ENCODE results near the gene CLTA.

CLTA gene, protein sequence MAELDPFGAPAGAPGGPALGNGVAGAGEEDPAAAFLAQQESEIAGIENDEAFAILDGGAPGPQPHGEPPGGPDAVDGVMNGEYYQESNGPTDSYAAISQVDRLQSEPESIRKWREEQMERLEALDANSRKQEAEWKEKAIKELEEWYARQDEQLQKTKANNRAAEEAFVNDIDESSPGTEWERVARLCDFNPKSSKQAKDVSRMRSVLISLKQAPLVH

DNA sequence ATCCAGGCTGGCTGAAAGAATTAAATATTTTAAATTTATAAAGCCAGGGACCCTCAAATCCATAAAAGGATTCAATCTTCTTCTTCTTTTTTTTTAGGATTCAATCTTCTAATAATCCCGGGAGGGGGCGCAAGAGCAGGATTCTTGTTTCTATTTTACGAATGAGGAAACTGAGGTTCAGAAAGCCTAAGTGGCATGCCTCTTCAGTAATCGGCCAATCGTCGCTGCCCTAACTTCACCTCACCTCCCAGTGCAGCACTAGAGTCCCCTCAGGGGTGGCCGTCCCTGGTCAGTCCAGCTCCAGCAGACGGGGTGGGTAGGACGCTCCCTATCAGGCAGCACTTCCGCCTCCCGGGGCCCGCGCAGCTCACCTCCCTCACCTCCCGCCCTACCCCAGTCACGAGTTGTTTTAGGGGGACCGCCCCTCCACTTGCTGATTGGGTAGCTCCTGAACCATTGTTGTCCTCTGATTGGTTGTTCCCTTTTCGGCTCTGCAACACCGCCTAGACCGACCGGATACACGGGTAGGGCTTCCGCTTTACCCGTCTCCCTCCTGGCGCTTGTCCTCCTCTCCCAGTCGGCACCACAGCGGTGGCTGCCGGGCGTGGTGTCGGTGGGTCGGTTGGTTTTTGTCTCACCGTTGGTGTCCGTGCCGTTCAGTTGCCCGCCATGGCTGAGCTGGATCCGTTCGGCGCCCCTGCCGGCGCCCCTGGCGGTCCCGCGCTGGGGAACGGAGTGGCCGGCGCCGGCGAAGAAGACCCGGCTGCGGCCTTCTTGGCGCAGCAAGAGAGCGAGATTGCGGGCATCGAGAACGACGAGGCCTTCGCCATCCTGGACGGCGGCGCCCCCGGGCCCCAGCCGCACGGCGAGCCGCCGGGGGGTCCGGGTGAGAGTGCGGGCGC lies at the start of gene CLTA:
CLTA (plus strand) TSS at position 534 of the 902 bp plus-strand sequence; CDS start at position 670, 136 bp downstream.
- peak; percentile 93 for DNase-seq

- no peak for DNase-seq
These were observed 49.4 kb upstream of the CLTA start for GRCh38 chr9:36141288-36141687.

DNA sequence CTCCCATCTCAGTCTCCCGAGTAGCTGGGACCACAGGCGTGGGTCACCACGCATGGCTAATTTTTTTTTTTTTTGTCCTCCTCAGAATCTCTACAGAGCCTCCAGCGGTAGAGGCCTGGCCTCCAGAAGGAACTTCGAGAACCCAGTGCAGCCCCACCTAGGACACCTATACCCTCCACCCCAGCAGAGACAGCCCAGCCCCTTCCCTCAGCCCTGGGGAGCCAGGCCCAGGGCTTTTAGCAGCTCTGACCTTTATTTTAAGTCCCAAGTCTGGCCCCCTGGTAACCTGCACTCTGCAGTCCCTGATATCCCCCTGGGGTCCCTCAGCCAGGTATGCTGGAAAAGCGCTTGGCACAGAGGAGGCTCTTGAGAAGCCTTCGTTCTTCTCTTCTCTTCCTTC lies 49.0 kb upstream of the CLTA start:
- DNase-seq = no peak

DNA sequence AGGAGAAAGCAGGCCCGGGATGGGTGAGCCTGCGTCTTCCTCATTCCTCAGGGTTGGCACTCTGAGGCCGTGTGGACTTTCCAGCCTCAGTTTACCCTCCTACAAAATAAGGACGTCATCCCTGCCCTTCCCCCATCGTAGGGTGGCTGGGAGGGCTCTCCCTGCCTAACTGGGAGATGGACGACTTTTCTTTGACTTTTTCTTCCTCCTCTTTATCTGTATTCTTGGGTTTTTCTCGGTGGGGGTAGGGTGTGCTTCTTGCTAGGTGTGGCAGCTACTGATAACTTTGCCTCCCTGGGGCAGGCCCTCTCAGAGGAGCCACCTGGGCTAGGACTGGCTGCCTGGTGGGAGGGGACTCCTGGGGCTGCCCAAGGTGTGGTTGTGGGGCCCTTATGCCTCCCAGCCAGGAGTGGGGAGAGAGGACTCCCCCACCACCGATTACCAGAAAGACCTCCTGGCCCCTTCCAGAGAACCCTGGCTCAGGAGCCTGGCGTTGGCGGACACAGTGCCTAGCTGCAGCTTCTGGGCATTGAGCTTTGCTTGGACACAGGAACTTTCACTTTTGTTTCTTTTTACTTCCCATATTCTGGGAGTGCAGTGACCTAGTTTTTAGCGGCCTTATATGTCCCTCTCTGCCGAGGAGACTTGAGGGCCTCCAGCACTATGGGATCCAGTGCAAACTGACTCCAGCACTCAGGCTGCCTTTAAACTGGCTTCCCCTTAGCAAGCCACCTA lies 48.0 kb upstream of the CLTA start:
- DNase-seq = peak; percentile 57

- DNase-seq = peak; percentile 50
These were observed 47.5 kb upstream of the CLTA start for GRCh38 chr9:36143245-36143641.

DNA sequence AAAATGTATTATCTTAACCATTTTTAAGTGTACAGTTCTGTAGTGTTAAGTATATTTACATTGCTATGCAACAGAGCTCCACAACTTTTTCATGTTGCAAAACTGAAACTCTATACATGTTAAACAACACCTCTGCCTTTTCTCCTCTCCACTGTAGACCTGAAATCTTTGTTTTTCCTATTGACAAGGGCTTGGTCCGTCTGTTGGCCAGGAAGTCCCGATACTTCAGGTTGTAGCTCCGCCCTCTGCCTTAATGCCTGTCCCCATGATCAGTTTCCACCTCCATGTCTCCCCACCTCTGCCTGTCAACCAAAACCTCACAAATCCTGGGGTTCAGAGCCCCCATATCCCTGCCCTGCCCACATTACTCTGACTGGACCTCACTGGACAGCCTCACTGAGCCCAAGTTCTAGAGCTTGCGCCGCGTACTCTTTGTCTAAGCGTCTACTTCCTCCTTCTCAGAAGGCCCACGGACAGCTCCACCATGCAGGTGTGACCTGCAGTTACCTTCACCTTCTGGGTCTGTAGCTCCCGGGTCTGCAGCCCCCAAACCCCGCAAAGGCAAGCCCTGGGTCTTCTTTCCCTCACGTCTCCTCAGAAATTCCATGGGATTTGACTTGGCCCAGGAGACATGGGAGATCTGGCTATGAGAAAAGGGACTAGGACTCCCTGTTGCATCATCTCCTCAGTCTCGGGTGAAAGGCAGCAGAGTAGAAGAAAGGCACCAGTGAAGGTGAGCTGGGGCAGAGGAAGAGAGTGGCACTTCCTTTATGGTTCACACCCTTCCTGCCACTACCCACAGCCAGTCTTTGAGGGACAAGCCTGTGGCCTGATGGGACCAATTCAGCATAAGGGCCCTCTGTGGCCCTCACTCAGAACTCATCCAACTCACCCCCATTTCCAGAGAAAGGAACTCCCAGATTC lies 46.1 kb upstream of the CLTA start:
- peak; percentile 56 for DNase-seq

DNA sequence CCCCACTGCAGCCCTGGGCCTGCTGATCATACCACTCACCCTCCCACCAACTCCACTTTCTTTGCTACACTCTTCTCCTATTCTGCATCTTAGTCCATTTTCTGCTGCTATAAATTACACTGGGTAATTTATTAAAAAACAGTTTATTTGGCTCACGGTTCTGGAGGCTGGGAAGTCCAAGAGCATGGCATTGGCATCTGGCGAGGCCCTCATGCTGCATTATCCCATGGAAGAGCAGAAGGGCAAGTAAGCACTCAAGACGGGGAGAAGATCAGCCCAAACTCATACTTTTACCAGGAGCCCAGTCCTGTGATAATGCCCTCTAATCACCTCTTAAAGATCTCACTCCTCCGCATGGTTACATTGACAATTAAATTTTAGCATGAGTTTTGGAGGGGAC lies 44.8 kb upstream of the CLTA start:
- DNase-seq = no peak

GRCh38 chr9:36146651-36147050 lies 44.1 kb upstream of the CLTA start:
- no peak for DNase-seq

GRCh38 chr9:36147441-36148175 lies 43.1 kb upstream of the CLTA start:
- DNase-seq = peak; percentile 58

GRCh38 chr9:36148311-36149051 lies 42.2 kb upstream of the CLTA start:
- peak; percentile 88 for DNase-seq

DNA sequence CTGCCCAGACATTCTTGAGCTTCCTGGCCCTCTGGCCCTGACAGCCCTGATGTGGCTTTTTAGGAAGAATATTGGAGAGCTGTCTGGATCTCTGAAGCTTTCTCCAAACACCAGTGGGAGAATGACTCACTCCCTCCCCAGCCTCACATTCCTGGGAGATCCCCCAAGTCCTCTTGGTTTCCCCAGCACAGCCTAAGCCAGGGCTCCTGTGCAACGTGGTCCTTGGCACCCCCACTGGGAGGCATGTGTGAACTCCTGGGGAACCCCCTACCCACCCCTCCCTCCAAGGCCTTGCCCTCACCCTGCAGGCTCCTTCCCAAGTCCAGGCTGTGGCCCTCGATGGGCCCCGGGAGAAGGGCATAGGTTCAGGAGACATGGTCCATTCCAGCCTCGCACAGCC lies 41.5 kb upstream of the CLTA start:
- no peak for DNase-seq

DNA sequence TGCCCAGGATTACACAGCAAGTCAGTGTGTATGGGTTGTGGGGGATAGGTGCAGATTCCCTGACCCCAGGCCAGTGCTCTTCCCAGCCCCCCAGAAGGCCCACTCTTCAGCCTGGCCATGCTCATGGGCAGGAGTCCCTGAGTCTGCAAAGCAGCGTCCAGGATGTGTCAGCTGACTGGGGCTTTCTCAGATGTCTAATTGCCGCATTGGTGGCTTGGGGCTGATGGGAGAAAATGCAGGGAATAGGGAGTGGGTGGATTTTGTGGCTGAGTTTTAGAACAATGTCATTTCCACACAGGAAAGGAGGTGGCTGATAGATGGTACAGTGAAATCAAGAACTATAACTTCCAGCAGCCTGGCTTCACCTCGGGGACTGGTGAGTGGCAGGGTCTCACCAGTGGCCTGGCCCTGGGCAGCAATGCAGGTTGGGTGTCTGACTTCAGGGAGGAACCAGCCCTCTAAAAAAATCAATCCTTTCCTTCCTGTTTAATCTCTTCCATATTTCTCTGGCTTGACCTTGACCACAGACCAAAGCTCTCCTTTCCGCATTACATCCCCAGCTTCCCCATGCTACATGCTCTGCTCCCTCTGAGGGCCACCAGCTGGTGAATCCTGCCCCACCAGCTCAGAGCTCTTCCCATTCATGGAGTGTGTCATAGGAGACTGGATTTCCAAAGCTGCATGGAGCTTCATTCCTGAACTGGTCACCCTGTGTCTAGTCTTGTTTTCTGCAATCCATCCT lies 40.0 kb upstream of the CLTA start:
- no peak for DNase-seq

DNA sequence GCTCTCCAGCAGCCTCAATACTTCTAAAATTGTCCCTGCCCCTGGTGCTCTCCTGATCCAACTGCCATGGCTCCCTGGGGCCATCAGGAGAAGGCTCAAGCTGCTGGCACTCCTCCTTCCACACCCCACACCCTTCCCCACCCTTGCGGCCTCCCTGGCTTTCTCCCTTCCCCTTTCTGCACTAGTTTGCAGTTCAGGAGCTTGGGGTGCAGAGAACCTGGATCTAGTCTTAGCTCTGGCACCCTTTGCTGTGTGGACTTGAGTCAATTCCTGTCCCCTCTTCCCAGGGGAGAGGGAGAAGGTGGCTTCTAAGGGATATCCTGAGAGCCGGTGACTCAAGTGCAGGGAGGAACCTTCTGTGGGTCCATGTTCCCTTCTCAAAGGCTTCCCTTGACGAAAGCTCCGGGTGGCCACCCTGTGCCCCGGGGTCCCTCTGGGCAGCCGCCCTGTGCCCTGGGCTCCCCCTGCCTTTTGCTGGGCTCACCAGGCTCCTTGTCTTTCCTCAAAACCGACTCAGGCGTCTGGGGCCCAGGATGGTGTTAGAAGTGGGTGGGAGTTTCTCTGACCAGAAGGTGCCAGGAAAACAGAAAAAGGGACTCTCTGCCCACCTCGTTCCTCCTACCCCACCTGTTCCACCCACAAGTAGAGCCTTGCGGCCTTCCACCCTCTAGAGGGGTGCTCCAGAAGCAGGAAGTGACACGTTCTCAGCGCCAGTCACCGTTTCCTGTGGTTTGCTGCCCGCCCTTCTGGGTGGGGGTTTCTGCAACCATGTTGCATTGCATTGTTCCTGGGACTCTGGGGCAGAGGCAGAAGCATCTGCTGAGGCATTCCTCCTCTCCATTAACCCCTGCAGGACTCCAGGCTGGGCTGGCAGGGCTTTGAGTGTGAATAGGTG lies 39.2 kb upstream of the CLTA start:
- DNase-seq = peak; percentile 89

GRCh38 chr9:36152741-36153438 lies 37.8 kb upstream of the CLTA start:
- no peak for DNase-seq

DNA sequence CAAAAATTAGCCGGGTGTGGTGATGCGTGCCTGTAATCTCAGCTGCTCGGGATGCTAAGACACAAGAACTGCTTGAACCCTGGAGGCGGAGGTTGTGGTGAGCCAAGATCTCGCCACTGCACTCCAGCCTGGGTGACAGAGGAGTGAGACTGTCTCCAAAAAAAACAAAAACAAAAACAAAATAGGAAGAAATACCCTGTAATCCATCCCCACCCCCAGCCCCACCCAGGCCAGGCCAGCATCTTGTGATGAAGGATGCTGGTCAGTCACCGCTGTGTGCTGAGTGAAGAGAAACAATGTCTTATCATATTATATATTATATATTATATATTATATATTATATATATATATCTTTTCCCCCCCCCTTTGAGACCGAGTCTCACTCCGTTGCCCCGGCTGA lies 37.0 kb upstream of the CLTA start:
- no peak for DNase-seq

DNA sequence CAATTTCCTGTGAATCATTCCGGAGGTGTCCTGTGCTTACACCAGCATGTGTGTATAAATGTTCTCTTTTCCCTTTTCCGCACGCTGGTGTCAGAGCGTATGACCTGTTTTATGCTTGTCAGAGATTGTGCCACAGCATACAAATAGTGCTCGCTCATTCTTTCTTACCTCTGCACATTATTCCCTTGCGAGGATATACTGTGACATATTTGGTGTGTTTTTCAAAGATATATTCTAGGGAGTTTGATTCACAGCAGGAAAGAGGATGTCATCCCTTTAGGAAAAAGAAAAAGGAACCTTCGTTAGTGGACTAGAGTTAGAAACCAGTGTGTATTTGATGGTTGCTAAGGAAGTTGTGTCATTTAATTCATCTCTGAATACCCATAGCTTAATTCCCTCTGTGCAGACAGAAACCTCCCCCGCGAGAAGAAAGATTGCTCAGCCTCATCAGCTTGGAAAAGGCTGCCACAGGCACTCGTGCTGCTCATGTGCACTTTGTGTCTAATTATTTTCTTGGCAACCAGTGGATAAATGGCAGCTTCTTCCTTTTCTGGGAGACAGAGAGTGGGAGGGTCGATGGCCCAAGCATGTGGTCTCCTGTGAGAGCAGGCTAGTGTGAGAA lies 36.3 kb upstream of the CLTA start:
- DNase-seq = no peak

DNA sequence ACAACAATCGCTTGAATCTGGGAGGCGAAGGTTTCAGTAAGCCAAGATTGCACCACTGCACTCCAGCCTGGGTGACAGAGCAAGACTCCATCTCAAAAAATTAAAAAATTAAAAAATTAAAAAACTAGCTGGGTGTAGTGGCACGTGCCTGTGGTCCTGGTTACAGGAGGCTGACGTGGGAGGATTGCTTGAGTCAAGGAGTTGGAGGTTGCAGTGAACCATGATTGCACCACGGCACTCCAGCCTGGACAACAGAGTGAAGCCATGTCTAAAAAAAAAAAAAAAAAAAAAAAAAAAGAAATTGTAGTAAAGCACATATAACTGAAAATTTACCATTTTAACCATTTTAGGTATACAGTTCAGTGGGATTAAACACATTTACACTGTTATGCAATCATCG lies 34.6 kb upstream of the CLTA start:
- no peak for DNase-seq

GRCh38 chr9:36158122-36158521 lies 32.6 kb upstream of the CLTA start:
- no peak for DNase-seq

Measured in activated CD8-positive, alpha-beta memory T cell treated with anti-CD3 and anti-CD28 coated beads, Interleukin-2, amount 50 U/mL, for 48 hours (primary cell).